ENCODE measurements around the gene F11R.
"Not testable (repeated sequence)": the region's sequence is repeated elsewhere in the genome, so short reads cannot be mapped to it uniquely, and the experiment has no call there.

GRCh38 chr1:161063936-161064335 lies 43.0 kb upstream of the F11R start:
- TF ChIP-seq, protein P1, sequence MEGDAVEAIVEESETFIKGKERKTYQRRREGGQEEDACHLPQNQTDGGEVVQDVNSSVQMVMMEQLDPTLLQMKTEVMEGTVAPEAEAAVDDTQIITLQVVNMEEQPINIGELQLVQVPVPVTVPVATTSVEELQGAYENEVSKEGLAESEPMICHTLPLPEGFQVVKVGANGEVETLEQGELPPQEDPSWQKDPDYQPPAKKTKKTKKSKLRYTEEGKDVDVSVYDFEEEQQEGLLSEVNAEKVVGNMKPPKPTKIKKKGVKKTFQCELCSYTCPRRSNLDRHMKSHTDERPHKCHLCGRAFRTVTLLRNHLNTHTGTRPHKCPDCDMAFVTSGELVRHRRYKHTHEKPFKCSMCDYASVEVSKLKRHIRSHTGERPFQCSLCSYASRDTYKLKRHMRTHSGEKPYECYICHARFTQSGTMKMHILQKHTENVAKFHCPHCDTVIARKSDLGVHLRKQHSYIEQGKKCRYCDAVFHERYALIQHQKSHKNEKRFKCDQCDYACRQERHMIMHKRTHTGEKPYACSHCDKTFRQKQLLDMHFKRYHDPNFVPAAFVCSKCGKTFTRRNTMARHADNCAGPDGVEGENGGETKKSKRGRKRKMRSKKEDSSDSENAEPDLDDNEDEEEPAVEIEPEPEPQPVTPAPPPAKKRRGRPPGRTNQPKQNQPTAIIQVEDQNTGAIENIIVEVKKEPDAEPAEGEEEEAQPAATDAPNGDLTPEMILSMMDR (conservative IDR thresholded peaks at IDR 0.05 in 1 of 2, IDR thresholded peaks at IDR 0.05 in 1 of 2; ENCODE audit: low read depth in 1 of 2, low read length in 2 of 2), result not testable (repeated sequence)
- TF ChIP-seq EZH2 (IDR thresholded peaks at IDR 0.05; ENCODE audit: low read length, missing control alignments), result not testable (repeated sequence)

All from fibroblast of lung (primary cell).